T-helper 1 cell treated with Interleukin-12 subunit alpha and Interleukin-12 subunit beta and Interleukin-4 antibody, amounts not matched to agents 30 ng/mL and 1 ng/mL, for 36 hours (primary cell): Measurements from ENCODE around the gene BCO1. TPM values are rescaled to one million over a fixed set of nuclear protein-coding genes. Genes with fewer than 3 reads are reported as not detected.

Experiments used
- intact Hi-C: fragments of 100-400 bp; cut with micrococcal nuclease; formaldehyde crosslinking; loops from one replicate; pipeline ENCODE4 v1.15.1; 2024
- total RNA-seq: library from RNA; stranded (reverse); gene quantifications from 2 replicates; pipeline ENCODE4 v1.2.3, GENCODE V29; 2022

BCO1 gene
- total RNA-seq, 1 donor from 2014 or later = not detected

- intact Hi-C loops = no loop called here
Measured at GRCh38 chr16:81231014-81231413, 7.5 kb upstream of the BCO1 start.

GRCh38 chr16:81232740-81233367 is 5.6 kb upstream of the BCO1 start:
- intact Hi-C loops = no loop called here

GRCh38 chr16:81237282-81237681 is 1.2 kb upstream of the BCO1 start:
- intact Hi-C loops = no loop called here

GRCh38 chr16:81237942-81238295 is 570 bp upstream of the BCO1 start:
- intact Hi-C loops = no loop called here

- intact Hi-C loops = no loop called here
Measured at GRCh38 chr16:81239367-81240121, 1.1 kb downstream of the BCO1 start.

- intact Hi-C loops = no loop called here
Measured at GRCh38 chr16:81241706-81242105, 3.2 kb downstream of the BCO1 start.

GRCh38 chr16:81242977-81243618 is 4.6 kb downstream of the BCO1 start:
- intact Hi-C loops = no loop called here

GRCh38 chr16:81243942-81244341 is 5.5 kb downstream of the BCO1 start:
- intact Hi-C loops = no loop called here

GRCh38 chr16:81251871-81252270 is 13.4 kb downstream of the BCO1 start:
- intact Hi-C loops = no loop called here

GRCh38 chr16:81253141-81253540 is 14.7 kb downstream of the BCO1 start:
- intact Hi-C loops = no loop called here

- intact Hi-C loops = no loop called here
Measured at GRCh38 chr16:81254922-81255526, 16.5 kb downstream of the BCO1 start.

GRCh38 chr16:81259916-81260315 is 21.4 kb downstream of the BCO1 start:
- intact Hi-C loops = no loop called here

- intact Hi-C loops = loop anchor here (1.0 kb wide), 3 partner anchors 53 to 476 kb away; partner anchors contain the start of gene GAN
Measured at GRCh38 chr16:81261049-81261648, 22.7 kb downstream of the BCO1 start.

- intact Hi-C loops = no loop called here
Measured at GRCh38 chr16:81263470-81264220, 25.2 kb downstream of the BCO1 start.

GRCh38 chr16:81264386-81264785 is 25.9 kb downstream of the BCO1 start:
- intact Hi-C loops = no loop called here

- intact Hi-C loops = no loop called here
Measured at GRCh38 chr16:81265052-81265451, 26.6 kb downstream of the BCO1 start.

- intact Hi-C loops = no loop called here
Measured at GRCh38 chr16:81265658-81266451, 27.4 kb downstream of the BCO1 start.

GRCh38 chr16:81266680-81267095 is 28.2 kb downstream of the BCO1 start:
- intact Hi-C loops = no loop called here

- intact Hi-C loops = no loop called here
Measured at GRCh38 chr16:81268509-81268908, 30.0 kb downstream of the BCO1 start.
